GM21447 (cell line): Measurements from ENCODE around the gene DSG4.
"Not testable (repeated sequence)": the region's sequence is repeated elsewhere in the genome, so short reads cannot be mapped to it uniquely, and the experiment has no call there.

ENCODE experiments used
- ATAC-seq: cut with Tn5 transposase; IDR thresholded peaks from one replicate; pipeline ENCODE4 v1.9.1; 2021; ENCODE audit not compliant: unreplicated experiment

DSG4 gene, protein sequence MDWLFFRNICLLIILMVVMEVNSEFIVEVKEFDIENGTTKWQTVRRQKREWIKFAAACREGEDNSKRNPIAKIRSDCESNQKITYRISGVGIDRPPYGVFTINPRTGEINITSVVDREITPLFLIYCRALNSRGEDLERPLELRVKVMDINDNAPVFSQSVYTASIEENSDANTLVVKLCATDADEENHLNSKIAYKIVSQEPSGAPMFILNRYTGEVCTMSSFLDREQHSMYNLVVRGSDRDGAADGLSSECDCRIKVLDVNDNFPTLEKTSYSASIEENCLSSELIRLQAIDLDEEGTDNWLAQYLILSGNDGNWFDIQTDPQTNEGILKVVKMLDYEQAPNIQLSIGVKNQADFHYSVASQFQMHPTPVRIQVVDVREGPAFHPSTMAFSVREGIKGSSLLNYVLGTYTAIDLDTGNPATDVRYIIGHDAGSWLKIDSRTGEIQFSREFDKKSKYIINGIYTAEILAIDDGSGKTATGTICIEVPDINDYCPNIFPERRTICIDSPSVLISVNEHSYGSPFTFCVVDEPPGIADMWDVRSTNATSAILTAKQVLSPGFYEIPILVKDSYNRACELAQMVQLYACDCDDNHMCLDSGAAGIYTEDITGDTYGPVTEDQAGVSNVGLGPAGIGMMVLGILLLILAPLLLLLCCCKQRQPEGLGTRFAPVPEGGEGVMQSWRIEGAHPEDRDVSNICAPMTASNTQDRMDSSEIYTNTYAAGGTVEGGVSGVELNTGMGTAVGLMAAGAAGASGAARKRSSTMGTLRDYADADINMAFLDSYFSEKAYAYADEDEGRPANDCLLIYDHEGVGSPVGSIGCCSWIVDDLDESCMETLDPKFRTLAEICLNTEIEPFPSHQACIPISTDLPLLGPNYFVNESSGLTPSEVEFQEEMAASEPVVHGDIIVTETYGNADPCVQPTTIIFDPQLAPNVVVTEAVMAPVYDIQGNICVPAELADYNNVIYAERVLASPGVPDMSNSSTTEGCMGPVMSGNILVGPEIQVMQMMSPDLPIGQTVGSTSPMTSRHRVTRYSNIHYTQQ

DNA sequence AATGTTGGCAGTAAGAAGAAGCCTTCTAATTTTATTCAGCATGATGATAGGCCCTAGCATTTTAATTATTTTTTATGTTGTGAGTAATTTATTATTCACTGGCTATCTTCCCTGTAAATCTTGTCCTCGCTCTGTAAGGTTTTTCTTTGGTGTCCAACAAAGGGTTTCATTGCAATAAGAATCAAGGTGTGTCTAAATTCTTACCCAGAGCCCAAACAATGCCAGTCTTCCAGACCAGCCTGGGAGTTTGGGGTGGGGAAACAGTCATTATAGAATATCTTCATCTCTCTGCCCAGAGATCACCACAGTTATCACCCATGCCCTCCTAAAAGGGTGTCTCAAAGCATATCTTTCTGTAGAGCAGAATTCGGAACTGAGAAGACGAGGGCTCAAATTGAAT is at the start of gene DSG4:
DSG4 (plus strand) TSS at position 301 of the 400 bp plus-strand sequence. CDS start 135 bp downstream, outside the sequence.
- no peak for ATAC-seq

DNA sequence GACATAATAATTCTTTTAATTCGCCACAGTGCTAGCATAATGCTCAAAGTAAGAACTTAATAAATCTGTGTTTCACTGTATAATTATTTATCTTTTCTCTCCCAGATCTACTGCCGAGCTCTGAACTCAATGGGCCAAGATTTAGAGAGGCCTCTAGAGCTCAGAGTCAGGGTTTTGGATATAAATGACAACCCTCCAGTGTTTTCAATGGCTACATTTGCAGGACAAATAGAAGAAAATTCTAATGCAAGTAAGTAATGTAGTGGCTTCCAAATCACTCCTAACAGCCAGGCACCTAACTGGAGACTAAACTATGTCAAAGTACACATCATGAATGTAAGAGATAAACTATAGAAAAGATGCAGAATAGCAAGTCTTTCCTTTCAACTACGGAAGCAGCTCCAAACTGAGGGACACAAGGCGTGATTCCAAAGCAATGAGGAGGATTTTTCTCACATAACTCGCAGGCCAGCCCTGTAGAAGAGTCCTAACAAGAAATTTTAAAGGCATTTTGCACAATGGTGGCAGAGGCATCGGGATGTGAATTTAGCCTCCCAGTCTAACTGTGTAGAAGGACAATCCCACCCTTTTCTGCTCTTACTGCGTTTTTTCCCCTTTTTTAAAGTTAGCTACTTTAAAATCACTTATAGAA is 46.7 kb upstream of the DSG4 start:
- no peak for ATAC-seq

DNA sequence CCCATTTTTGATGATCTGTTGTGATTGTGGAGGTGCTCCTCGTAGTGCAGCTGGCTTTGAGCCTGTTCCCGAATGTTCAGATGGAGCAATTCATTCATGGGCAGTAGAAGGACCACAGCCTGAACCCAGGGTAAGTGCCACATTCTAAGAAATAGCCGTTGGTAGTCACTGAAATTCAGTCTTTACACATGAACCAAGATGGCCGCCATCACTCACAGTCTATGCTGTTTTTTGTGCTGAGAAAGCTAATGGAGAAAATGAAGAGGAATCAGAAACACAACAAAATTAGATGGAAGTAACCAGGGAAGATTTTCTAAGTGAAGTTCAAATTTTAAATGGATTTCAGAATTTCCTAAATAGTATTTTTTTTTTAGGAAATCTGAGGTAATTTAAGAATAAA is 33.1 kb upstream of the DSG4 start:
- ATAC-seq, result no peak

DNA sequence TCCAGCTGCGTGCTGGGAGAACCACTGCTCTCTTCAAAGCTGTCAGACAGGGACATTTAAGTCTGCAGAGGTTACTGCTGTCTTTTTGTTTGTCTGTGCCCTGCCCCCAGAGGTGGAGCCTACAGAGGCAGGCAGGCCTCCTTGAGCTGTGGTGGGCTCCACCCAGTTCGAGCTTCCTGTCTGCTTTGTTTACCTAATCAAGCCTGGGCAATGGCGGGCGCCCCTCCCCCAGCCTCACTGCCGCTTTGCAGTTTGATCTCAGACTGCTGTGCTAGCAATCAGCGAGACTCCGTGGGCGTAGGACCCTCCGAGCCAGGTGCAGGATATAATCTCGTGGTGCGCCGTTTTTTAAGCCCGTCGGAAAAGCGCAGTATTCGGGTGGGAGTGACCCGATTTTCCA is 23.2 kb upstream of the DSG4 start:
- ATAC-seq, result not testable (repeated sequence)

DNA sequence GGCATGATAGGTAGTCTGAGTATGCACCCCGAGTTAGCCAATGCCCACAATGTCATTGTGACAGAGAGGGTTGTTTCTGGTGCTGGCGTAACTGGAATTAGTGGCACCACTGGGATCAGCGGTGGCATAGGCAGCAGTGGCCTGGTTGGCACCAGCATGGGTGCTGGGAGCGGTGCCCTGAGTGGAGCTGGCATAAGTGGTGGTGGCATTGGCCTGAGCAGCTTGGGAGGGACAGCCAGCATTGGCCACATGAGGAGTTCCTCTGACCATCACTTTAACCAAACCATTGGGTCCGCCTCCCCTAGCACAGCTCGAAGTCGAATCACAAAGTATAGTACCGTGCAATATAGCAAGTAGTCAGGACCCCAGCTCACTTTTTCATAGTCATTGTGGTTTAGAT is 21.6 kb upstream of the DSG4 start:
- no peak for ATAC-seq

DNA sequence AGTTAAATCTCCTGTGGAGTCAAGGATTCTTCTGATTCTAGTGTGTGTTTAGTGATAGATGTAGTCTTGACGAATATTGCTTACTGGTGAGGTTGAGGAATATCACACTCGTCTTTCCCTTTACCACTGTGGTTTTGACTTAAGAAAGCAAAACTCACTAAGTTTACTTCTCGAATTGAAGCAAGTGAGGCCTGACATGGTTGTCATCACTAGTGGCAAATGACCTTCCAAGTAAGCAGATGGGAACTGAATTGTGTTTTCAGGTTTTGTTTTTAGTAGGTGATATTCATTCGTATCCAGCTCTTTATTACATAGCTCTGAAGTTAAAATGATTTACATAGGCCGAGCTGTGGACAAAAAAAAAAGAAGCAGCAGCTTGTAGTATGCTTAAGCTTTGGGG is 20.6 kb upstream of the DSG4 start:
- no peak for ATAC-seq

DNA sequence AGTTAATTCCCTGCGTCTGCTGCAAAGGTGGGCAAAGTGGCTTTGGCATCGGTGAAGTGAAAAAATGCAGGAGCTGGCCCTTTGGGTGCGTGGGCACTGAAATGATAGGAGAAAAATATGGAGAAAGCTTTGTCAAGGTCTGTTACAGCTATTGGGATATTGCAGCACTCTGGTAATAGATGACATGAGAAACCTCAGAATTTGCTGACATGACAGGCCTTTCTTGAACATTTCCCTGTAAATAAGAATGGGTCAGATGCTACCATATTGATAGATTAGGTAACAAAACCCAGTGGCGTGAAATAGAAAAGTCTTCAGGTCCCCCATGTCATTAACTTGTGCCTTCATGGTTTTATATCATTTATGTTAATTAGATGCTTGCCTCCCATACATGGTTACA is 12.4 kb upstream of the DSG4 start:
- no peak for ATAC-seq

DNA sequence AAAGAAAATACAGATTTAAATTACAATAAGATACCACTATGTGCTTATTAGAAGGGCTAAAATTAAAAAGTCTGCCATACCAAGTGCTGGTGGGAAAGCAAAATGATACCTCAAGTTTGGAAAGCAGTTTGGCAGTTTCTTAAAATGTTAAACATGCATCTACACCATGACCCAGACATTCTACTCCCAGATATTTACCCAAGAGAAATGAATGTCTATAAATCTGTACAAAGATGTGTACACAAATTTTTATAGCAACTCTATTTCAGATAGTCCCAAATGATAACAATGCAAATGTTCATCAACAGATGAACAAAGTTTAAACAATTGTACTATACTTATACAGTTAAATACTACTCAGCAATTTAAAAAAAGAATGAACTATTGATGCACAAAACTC is 7.1 kb upstream of the DSG4 start:
- no peak for ATAC-seq

DNA sequence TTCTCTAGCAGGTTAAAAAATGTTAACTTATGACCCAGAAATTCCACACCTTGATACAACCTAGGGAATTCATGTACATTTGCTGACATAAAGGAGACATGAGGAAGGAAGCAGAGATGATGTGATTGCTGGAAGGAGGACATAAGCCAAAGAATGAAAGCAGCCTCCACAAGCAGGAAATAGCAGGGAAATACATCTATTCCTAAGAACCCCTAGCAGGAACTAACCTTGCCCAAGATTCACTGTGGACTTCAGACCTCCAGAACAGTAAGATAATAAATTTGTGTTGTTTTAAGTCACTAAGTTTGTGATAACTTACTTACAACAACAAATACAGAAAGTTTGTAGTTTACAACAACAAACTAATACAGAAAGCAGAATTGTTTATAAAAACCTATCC is 4.6 kb upstream of the DSG4 start:
- ATAC-seq, result no peak

DNA sequence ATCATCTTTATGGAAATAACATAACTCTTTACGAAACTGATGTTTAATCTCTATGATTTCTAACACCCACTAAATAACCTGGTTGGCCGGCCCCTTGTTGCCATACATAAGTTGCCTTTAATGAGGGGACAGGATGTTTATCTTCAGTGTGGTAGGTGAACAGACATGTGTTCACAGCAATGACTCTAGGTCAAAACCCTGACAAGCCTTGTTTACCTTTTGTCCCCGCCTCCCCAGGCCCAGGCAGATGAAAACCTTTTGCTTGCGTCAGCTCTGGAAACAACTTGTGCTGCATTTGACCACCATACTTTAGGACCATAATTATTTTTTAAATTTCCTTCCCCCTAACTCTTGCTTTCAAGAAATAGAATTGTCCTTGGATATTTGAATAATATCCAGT is 2.9 kb upstream of the DSG4 start:
- no peak for ATAC-seq

DNA sequence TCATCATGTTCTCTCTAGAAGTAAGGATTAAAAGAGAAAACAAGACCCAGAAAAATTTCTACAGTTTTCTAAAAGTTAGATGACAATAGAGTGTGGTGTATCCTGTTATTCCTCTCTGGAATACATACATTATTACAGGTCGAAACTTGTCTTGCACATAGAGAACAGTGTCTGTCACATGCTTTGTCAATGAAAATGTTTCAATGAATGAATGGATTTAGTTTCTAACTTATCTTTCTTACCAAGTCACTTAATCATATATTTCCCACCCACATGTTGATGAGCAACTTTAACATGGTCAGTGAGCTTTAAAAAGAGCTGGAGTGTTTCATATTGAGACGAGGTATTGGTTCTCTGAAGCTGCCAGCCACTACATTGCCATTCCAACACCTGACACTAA is 4.3 kb downstream of the DSG4 start:
- no peak for ATAC-seq

DNA sequence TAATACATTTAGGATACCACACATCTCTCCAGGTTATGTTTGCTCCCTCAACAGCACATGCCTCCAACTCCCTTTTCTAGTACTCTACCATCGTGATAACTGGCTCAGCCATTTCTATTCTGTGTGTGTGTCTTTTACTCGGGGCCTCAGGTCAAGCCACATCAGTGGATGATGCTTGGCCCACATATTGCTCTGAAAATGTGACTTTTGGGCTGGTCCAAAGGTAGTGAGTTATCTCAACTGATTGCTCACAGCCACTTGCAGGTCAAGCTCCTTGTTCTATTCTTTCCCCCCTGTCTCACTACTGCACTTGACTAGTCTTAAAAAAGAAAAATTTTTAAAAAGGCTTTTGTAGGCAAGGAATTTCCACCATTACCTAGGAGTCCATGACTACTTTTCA is 5.5 kb downstream of the DSG4 start:
- ATAC-seq, result no peak

DNA sequence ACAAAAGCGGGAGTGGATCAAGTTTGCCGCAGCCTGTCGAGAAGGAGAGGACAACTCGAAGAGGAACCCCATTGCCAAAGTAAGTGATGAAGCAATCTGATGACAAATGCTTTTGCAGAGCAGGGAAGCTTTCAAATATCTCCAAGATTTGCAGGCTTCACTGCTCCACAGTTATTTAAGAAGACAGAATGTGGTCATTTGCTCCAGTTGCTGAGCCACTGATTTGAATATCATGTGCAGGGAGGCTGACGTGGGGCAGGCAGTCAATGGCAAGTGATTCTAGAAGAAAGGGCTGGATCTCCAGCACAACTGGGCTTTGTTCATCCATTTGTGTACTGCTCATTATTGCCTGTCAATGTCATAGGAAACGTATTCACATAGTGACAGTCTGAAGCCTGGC is 10.2 kb downstream of the DSG4 start:
- no peak for ATAC-seq

DNA sequence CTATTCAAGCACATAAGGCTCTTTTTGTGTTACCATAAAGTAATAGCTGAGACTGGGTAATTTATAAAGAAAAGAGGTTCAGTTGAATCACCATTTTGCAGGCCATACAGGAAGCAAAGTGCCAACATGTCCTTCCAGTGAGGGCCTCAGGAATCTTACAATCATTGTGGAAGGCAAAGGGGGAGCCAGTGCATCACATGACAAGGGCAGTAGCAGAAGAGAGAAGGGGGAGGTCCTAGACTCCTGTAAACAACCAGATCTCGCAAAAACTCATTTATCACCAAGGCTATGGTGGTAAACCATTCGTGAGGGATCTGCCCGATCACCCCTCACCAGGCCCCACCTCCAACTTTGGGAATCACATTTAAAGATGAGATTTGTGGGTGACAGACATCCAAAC is 16.7 kb downstream of the DSG4 start:
- ATAC-seq, result no peak

DNA sequence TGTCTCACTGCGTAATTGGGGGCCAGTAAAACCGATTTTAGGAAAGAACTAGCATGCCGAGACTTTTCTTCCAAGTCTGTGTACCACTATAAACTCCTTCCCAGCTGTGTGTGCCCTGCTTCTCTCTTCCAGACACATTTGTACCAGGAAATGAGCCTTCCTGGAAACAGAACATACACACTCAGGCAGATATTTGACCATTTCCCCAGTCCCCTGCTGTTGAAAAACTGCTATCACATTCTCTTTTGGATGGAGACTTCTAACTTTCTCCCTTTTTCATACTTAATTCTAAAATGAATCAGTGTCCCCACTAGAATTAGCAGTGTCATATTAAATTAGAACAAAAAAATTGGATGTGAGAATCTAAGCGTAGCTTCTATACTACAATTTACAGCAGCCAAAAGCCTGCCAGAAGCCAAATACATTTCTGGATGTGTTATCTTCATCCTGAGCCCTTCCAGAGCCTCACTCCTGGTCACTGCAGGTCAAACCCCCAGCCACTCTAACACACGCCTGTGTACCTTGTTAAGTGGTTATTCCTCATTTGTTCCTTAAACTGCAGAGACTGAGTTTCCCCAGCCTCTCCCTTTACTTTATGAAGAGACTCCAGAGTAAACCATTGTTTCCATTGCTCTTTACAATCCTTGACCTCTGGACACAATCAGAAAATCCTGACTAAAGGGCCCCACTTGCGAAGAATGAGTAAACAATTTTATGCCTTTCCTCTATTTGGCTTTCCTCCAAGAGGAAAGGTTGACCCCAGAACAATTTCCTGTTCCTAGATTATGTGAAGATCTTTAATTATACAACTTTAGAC is 20.4 kb downstream of the DSG4 start:
- no peak for ATAC-seq

DNA sequence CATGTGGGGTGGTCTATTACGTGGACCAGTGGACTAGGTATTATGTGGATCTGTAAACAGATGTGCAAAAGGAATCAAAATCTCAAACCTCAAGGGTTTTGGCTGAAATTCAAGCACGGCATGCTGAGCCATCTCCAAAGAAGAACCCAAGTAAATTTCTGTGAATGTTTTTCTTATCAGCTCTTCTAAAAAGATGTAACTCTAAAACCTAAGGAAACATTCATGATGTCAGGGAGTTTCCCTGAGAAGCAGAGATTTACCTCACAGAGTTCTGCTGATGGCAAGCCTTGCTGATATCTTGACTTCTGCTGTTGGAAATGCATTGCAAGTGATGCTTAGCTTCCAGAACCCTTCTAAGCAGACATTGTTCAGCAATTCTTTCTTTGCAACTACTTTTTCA is 21.6 kb downstream of the DSG4 start:
- no peak for ATAC-seq

DNA sequence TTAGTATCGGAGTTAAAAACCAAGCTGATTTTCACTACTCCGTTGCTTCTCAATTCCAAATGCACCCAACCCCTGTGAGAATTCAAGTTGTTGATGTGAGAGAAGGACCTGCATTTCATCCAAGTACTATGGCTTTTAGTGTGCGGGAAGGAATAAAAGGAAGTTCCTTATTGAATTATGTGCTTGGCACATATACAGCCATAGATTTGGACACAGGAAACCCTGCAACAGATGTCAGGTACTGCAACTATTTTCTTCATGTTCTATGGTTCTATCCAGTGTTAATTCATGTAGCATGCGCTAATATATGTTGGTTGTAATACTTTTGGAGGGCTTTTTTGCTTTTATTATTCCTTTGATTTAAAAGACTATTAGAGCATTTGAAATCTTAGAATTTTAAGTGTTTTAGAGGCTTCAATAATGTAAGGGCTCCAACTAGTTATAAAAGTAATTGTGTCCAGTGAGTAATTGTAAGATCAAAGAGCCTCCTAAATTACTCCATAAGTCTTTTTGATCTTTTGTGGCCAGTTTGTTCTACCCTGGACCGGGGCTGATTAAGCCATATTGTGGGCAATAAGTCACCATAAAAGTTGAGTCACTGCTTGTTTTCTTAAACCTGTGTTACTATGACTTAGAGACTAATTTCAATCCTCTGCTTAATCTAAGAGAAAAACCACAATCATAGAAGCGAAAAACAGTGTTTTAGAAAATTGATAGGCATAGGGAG is 22.9 kb downstream of the DSG4 start:
- ATAC-seq, result no peak

DNA sequence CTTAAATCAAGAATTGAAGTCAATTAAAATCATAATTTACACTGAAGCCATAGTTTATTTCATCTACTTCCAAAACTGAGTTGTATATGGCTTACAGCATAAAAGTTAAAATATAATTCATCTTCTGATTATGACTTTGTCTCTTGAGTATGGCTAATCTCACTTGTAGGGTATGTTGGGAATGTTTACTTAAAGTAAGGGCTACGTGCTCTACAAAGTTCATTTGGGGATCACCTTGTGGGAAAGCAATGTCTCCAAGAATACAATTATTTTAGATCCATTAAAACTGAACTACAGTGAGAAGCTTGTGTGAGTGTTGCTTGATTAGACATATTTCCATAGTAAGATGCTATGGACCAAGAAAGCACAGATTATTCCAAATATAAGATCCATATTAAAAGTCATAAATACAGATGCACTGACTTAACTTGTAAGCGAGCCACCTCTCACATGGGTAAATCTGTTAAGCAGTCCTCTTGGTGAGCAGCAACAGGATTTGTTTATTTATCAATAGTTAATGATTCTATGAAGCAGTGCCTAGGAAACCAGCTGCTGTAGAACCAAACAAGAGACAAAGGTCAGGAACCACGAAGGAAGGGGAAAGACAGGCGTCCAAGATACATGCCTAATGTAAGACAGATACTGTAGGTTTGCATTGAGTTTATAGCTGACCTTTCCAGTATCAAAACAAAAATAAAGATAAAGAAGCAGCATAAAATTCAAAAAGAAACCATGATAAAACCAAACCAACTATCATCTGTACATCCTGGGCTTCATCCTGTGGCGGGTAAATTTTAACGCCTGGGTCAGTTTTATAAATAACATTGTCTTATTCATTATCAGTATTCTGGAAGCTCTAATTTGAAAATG is 24.8 kb downstream of the DSG4 start:
- ATAC-seq, result no peak

DNA sequence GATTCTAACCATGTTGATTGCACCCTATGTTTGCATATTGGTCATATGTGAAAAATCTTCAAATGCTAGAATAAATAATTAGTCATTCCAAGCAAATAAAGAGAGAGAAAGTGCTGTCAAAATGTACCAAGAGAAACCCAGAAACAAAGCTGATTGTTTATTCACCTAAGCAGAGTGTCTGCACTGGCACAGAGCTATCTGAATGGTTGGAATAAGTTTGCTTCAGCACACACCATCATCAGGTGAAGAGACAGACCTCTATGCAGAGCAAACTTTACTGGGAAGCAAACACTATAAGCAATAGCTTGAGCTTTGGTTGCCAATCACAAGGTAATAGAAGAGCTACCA is 25.4 kb downstream of the DSG4 start:
- ATAC-seq, result no peak
